ENCODE results near the gene GCNT2.
"Not testable (repeated sequence)": the region's sequence is repeated elsewhere in the genome, so short reads cannot be mapped to it uniquely, and the experiment has no call there.

The GCNT2 gene

GRCh38 chr6:10514049-10514780 lies 6.9 kb upstream of the GCNT2 start:
- DNase-seq: no peak

GRCh38 chr6:10516953-10517352 lies 4.2 kb upstream of the GCNT2 start:
- no peak for DNase-seq

- no peak for DNase-seq
Observed at GRCh38 chr6:10518557-10519407, 2.4 kb upstream of the GCNT2 start.

GRCh38 chr6:10519408-10519697 lies 1.8 kb upstream of the GCNT2 start:
- not testable (repeated sequence) for DNase-seq

- no peak for DNase-seq
Observed at GRCh38 chr6:10520468-10520867, 683 bp upstream of the GCNT2 start.

- no peak for DNase-seq
Observed at GRCh38 chr6:10522929-10523573, 1.9 kb downstream of the GCNT2 start.

- DNase-seq: no peak
Observed at GRCh38 chr6:10526156-10526555, 5.0 kb downstream of the GCNT2 start.

- no peak for DNase-seq
Observed at GRCh38 chr6:10528158-10528981, 7.2 kb downstream of the GCNT2 start.

- DNase-seq: no peak
Observed at GRCh38 chr6:10529231-10529801, 8.2 kb downstream of the GCNT2 start.

- not testable (repeated sequence) for DNase-seq
Observed at GRCh38 chr6:10529828-10530374, 8.8 kb downstream of the GCNT2 start.

GRCh38 chr6:10531503-10531902 lies 10.4 kb downstream of the GCNT2 start:
- no peak for DNase-seq

GRCh38 chr6:10531942-10532341 lies 10.8 kb downstream of the GCNT2 start:
- DNase-seq: no peak

GRCh38 chr6:10532392-10532791 lies 11.2 kb downstream of the GCNT2 start:
- DNase-seq: no peak

- DNase-seq: no peak
Observed at GRCh38 chr6:10534419-10534762, 13.2 kb downstream of the GCNT2 start.

GRCh38 chr6:10535193-10535592 lies 14.0 kb downstream of the GCNT2 start:
- no peak for DNase-seq

- no peak for DNase-seq
Observed at GRCh38 chr6:10537726-10538125, 16.6 kb downstream of the GCNT2 start.

GRCh38 chr6:10540073-10540746 lies 19.1 kb downstream of the GCNT2 start:
- DNase-seq: no peak

- DNase-seq: no peak
Observed at GRCh38 chr6:10541591-10541990, 20.4 kb downstream of the GCNT2 start.

- DNase-seq: no peak
Observed at GRCh38 chr6:10542213-10542612, 21.1 kb downstream of the GCNT2 start.

- DNase-seq: no peak
Observed at GRCh38 chr6:10543488-10543887, 22.3 kb downstream of the GCNT2 start.

GRCh38 chr6:10545482-10545881 lies 24.3 kb downstream of the GCNT2 start:
- DNase-seq: no peak

GRCh38 chr6:10547809-10548208 lies 26.7 kb downstream of the GCNT2 start:
- DNase-seq: no peak
